OCI-LY3 (cell line): ENCODE data around the gene NARS2.
"Not testable (repeated sequence)": the region's sequence is repeated elsewhere in the genome, so short reads cannot be mapped to it uniquely, and the experiment has no call there.

Experiments
- H2AFZ ChIP-seq: fragments of 200-600, 300-600 bp; shearing (Covaris generic); 2 replicates; pipeline ENCODE4 v1.6.0; 2014; ENCODE audit warnings: antibody characterized with exemption, low read depth, low read length
- H3K27ac ChIP-seq: fragments of 200-600, 300-600 bp; sonication (generic); 2 replicates; pipeline ENCODE4 v1.5.1; 2014; ENCODE audit warnings: mild to moderate bottlenecking, low read length, moderate library complexity, mixed read lengths
- H3K27me3 ChIP-seq: fragments of 200-600, 300-600 bp; sonication (generic); 2 replicates; pipeline ENCODE4 v1.6.1; 2014; ENCODE audit warnings: low read depth, low read length, mixed read lengths
- H3K36me3 ChIP-seq: fragments of 200-600, 300-600 bp; sonication (generic); replicated peaks from 2 replicates; pipeline ENCODE3; 2014; ENCODE audit warnings: low read depth, low read length, mixed read lengths
- H3K4me1 ChIP-seq: fragments of 300-600, 200-600 bp; sonication (generic); 2 replicates; pipeline ENCODE4 v1.6.1; 2014; ENCODE audit warnings: low read length, mixed read lengths
- H3K4me2 ChIP-seq: fragments of 200-600, 300-600 bp; sonication (generic); 2 replicates; pipeline ENCODE4 v1.6.1; 2014; ENCODE audit warnings: low read length, mixed read lengths
- H3K4me3 ChIP-seq: fragments of 300-600, 200-600 bp; sonication (generic); 2 replicates; pipeline ENCODE4 v1.5.1; 2014; ENCODE audit warnings: antibody characterized with exemption, mild to moderate bottlenecking, low read length, moderate library complexity
- H3K79me2 ChIP-seq: fragments of 300-600, 200-600 bp; shearing (Covaris generic); 2 replicates; pipeline ENCODE4 v1.6.1; 2014; ENCODE audit warnings: mild to moderate bottlenecking, low read length, mixed read lengths
- H3K9ac ChIP-seq: fragments of 300-600, 200-600 bp; shearing (Covaris generic); 2 replicates; pipeline ENCODE4 v1.6.0; 2014; ENCODE audit warnings: mild to moderate bottlenecking, low read length, moderate library complexity
- H3K9me3 ChIP-seq: fragments of 200-600, 300-600 bp; shearing (Covaris generic); 2 replicates; pipeline ENCODE4 v1.6.1; 2014; ENCODE audit warnings: low read length, mixed read lengths; ENCODE audit not compliant: insufficient read depth
- H4K20me1 ChIP-seq: fragments of 200-600, 300-600 bp; sonication (generic); 2 replicates; pipeline ENCODE4 v1.6.1; 2016; ENCODE audit warnings: low read length, mixed read lengths; ENCODE audit not compliant: insufficient read depth
- EZH2phosphoT487 ChIP-seq: fragments of 200-600 bp; shearing (Covaris generic); IDR thresholded peaks from 2 replicates; pipeline ENCODE4 v1.6.1; 2018; ENCODE audit warnings: antibody characterized with exemption, mixed run types, low read depth
- TF ChIP-seq, protein P1 (sequence below): fragments of 200-600, 300-600 bp; sonication (generic); IDR thresholded peaks from 2 replicates; pipeline ENCODE4 v1.5.1; 2014; ENCODE audit warnings: antibody characterized with exemption, low read length, low read depth

NARS2 gene

DNA sequence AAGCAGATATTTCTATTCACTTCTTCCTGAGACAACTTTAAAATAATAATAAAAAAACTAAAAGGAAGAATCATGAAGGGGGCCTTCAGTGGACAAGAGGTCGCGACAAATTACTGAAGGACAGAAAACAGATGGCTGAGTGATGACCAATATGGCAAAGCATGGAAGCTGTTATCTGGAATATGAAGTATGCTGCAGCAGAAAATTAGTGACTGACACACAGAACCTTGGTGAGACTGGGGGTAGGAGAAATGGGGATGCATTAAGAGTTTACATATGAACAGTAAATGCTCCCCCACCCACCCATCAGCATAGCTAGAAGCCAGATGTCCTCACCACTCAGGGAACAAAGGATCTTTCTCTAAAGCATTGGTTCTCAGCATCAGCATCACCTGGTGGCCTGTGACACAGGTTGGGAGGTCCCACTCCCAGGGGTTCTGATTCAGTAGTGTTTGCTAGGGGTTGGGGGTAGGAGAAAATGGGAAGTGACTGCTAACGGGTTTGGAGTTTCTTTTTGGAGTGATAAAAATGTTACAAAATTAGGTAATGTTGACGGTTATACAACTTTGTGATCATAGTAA lies 59.7 kb downstream of the NARS2 start:
- Histone ChIP-seq H3K79me2 (no peaks in the 10 kb centered on the region), H4K20me1 (no peaks in the 10 kb centered on the region), H3K36me3 (peaks cover 15% of the 10 kb centered on the region), H3K4me3 (no peak overlapping the region), H3K27ac (no peak overlapping the region), H3K4me1 (no peaks in the 10 kb centered on the region), H2AFZ (no peak overlapping the region), H3K4me2 (no peak overlapping the region), H3K27me3 (no peaks in the 10 kb centered on the region), H3K9ac (no peak overlapping the region), H3K9me3 (peaks cover 8% of the 10 kb centered on the region; the same call in 1 of the 2 replicates)
- TF ChIP-seq, protein P1, sequence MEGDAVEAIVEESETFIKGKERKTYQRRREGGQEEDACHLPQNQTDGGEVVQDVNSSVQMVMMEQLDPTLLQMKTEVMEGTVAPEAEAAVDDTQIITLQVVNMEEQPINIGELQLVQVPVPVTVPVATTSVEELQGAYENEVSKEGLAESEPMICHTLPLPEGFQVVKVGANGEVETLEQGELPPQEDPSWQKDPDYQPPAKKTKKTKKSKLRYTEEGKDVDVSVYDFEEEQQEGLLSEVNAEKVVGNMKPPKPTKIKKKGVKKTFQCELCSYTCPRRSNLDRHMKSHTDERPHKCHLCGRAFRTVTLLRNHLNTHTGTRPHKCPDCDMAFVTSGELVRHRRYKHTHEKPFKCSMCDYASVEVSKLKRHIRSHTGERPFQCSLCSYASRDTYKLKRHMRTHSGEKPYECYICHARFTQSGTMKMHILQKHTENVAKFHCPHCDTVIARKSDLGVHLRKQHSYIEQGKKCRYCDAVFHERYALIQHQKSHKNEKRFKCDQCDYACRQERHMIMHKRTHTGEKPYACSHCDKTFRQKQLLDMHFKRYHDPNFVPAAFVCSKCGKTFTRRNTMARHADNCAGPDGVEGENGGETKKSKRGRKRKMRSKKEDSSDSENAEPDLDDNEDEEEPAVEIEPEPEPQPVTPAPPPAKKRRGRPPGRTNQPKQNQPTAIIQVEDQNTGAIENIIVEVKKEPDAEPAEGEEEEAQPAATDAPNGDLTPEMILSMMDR: no peak
- no peak for TF ChIP-seq EZH2phosphoT487

DNA sequence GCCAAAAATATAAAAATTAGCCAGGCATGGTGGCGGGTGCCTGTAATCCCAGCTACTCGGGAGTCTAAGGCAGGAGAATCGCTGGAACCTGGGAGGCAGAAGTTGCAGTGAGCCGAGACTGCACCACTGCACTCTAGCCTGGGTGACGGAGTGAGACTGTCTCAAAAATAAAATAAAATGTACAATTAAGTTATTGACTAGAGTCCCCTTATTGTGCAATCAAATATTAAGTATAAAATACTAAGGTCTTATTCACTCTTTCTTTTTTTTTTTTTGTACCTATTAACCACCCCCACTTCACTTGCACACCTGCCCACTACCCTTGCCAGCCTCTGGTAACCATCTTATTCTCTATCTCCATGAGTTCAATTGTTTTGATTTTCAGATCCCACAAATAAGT lies 61.6 kb downstream of the NARS2 start:
- H3K27ac ChIP-seq, H4K20me1 ChIP-seq, H3K4me1 ChIP-seq, H3K27me3 ChIP-seq, H3K4me2 ChIP-seq, H3K9ac ChIP-seq, H3K79me2 ChIP-seq, H2AFZ ChIP-seq, H3K4me3 ChIP-seq: not testable (repeated sequence)
- Histone ChIP-seq H3K9me3 (peaks cover 10% of the 10 kb centered on the region; the same call in 1 of the 2 replicates), H3K36me3 (peaks cover 18% of the 10 kb centered on the region)

DNA sequence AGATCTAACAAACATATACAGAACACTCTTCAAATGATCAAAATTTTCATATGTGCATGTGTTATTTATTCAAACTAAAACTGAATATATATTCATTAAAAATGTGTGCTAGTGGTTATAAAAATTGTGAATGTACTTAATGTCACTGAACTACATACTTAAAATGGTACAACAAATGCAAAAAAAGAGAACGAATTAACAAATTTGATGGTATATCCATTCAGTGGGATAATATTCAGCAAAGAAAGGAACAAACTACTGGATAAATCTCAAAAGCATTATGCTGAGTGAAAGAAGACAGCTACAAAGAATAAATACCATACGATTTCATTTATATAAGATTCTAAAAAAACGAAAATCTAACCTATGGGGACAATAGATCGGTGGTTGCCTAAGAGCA lies 64.1 kb downstream of the NARS2 start:
- no peaks in the 10 kb centered on the region for H3K27me3 ChIP-seq
- no peak overlapping the region for H2AFZ ChIP-seq
- H3K4me2 ChIP-seq: no peak overlapping the region
- H4K20me1 ChIP-seq: no peaks in the 10 kb centered on the region
- H3K4me1 ChIP-seq: no peaks in the 10 kb centered on the region
- no peaks in the 10 kb centered on the region for H3K79me2 ChIP-seq
- H3K4me3 ChIP-seq: no peak overlapping the region
- H3K9me3 ChIP-seq: peaks cover 10% of the 10 kb centered on the region; the same call in 1 of the 2 replicates
- TF ChIP-seq, protein P1: no peak
- no peak for TF ChIP-seq EZH2phosphoT487
- H3K36me3 ChIP-seq: peaks cover 18% of the 10 kb centered on the region
- H3K9ac ChIP-seq: no peak overlapping the region
- no peak overlapping the region for H3K27ac ChIP-seq

DNA sequence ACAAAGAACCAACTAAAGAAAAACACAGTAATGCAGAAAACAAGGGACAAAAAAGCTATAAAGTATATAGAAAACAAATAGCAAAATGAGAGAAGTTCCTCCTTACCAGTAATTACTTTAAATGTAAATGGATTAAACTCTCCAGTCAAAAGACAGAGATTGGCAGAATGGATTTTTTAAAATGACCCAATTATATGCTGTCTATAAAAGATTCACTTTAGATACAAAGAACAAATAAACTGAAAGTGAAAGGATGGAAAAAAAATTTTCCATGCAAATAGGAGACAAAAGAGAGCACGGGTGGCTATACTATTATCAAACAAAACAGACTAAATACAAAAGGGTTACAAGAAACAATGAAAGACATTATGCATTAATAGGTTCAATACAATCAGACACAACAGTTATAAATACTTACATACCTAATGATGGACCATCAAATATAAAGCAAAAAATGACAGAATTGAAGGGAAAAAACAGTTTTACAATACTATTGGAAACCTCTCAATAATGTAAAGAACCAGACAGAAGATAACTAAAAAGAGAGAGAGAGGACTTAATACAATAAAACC lies 64.6 kb downstream of the NARS2 start:
- H3K9ac ChIP-seq: no peak overlapping the region
- H3K4me1 ChIP-seq: no peaks in the 10 kb centered on the region
- no peak overlapping the region for H2AFZ ChIP-seq
- H4K20me1 ChIP-seq: no peaks in the 10 kb centered on the region
- H3K9me3 ChIP-seq: peaks cover 10% of the 10 kb centered on the region; the same call in 1 of the 2 replicates
- no peak overlapping the region for H3K27ac ChIP-seq
- no peaks in the 10 kb centered on the region for H3K79me2 ChIP-seq
- no peak overlapping the region for H3K4me2 ChIP-seq
- TF ChIP-seq EZH2phosphoT487: no peak
- TF ChIP-seq, protein P1: no peak
- peaks cover 18% of the 10 kb centered on the region for H3K36me3 ChIP-seq
- H3K4me3 ChIP-seq: no peak overlapping the region
- H3K27me3 ChIP-seq: no peaks in the 10 kb centered on the region
